NCI-H345 (cell line): ENCODE results near the gene RUFY1.
"Not testable (repeated sequence)": the region's sequence is repeated elsewhere in the genome, so short reads cannot be mapped to it uniquely, and the experiment has no call there.

Experiments used
- DNase-seq: peaks from one replicate; lab custom pipeline; 2025; lab: John Stamatoyannopoulos, UW

Gene RUFY1

GRCh38 chr5:179534431-179534830 is 15.9 kb upstream of the RUFY1 start:
- no peak for DNase-seq

- DNase-seq, result no peak
Measured at GRCh38 chr5:179536676-179537075, 13.7 kb upstream of the RUFY1 start.

- no peak for DNase-seq
Measured at GRCh38 chr5:179542170-179542569, 8.2 kb upstream of the RUFY1 start.

GRCh38 chr5:179543275-179543674 is 7.1 kb upstream of the RUFY1 start:
- DNase-seq, result not testable (repeated sequence)

- DNase-seq, result no peak
Measured at GRCh38 chr5:179553006-179553405, 2.7 kb downstream of the RUFY1 start.

GRCh38 chr5:179553875-179554274 is 3.5 kb downstream of the RUFY1 start:
- no peak for DNase-seq

GRCh38 chr5:179554981-179555380 is 4.6 kb downstream of the RUFY1 start:
- no peak for DNase-seq

- DNase-seq, result not testable (repeated sequence)
Measured at GRCh38 chr5:179558261-179558799, 8.0 kb downstream of the RUFY1 start.

- DNase-seq, result peak; percentile 76
Measured at GRCh38 chr5:179558932-179559283, 8.6 kb downstream of the RUFY1 start.

GRCh38 chr5:179559284-179560252 is 9.2 kb downstream of the RUFY1 start:
- DNase-seq, result peak; percentile 99

GRCh38 chr5:179564526-179564925 is 14.2 kb downstream of the RUFY1 start:
- no peak for DNase-seq

- DNase-seq, result no peak
Measured at GRCh38 chr5:179568721-179569120, 18.4 kb downstream of the RUFY1 start.

GRCh38 chr5:179572386-179572785 is 22.0 kb downstream of the RUFY1 start:
- DNase-seq, result no peak

- DNase-seq, result no peak
Measured at GRCh38 chr5:179577286-179577960, 27.1 kb downstream of the RUFY1 start.

GRCh38 chr5:179585941-179586401 is 35.6 kb downstream of the RUFY1 start:
- no peak for DNase-seq

- DNase-seq, result no peak
Measured at GRCh38 chr5:179588166-179588565, 37.8 kb downstream of the RUFY1 start.

GRCh38 chr5:179595916-179596315 is 45.6 kb downstream of the RUFY1 start:
- DNase-seq, result no peak

GRCh38 chr5:179596421-179596820 is 46.1 kb downstream of the RUFY1 start:
- peak; percentile 96 for DNase-seq

GRCh38 chr5:179599100-179599499 is 48.7 kb downstream of the RUFY1 start:
- no peak for DNase-seq

GRCh38 chr5:179599566-179599965 is 49.2 kb downstream of the RUFY1 start:
- DNase-seq, result no peak

GRCh38 chr5:179599973-179600372 is 49.6 kb downstream of the RUFY1 start:
- no peak for DNase-seq

- DNase-seq, result no peak
Measured at GRCh38 chr5:179601871-179602625, 51.7 kb downstream of the RUFY1 start.
